K562 (cell line): ENCODE data around the gene TSPAN32. TPM values are rescaled to one million over a fixed set of nuclear protein-coding genes. Genes with fewer than 3 reads are reported as not detected.

Experiments used
- ATAC-seq: fragments of 200-7000 bp; cut with Tn5 transposase; 3 replicates; pipeline ENCODE4 v1.9.1; 2020; ENCODE audit warnings: moderate library complexity
- BruUV-seq: library from RNA; stranded (reverse); fragments of 400-500 nt; replicated peaks from 2 replicates; lab custom pipeline; 2021; lab: Mats Ljungman, UMichigan
- CTCF ChIA-PET: fragments of 300-600 bp; formaldehyde crosslinking; extraction: SDS; loops from one replicate; lab custom pipeline; 2021; ENCODE audit warnings: low intra/inter-chr PET ratio; lab: Yijun Ruan, JAX
- POLR2A ChIA-PET: fragments of 300-600, 350-650 bp; sonication (Branson Sonifier 250); formaldehyde crosslinking; extraction: SDS; loops from one replicate; lab custom pipeline; 2021; ENCODE audit warnings: antibody characterized with exemption, inconsistent platforms; lab: Yijun Ruan, JAX
- DNase-seq, 4 experiments: peaks; one replicate each; pipeline versions ENCODE4 v3.0.0 to v3.0.0-alpha.2; 2011 to 2018; ENCODE audit warnings: low spot score in 3 of 4, mixed read lengths in 3 of 4; ENCODE audit errors: extremely low read depth in 1 of 4
- FAIRE-seq: peaks from 2 replicates; lab custom pipeline; 2011; peaks lifted over from hg19 to GRCh38; lab: Jason Lieb, UNC
- H2AFZ ChIP-seq: 2 replicates; pipeline ENCODE4 v1.6.0; 2011; ENCODE audit warnings: low read depth, low read length, control low read depth, inconsistent platforms
- H3K27ac ChIP-seq: fragments of 200-600 bp; 3 replicates; pipeline ENCODE4 v1.8.0; 2011; ENCODE audit warnings: low read depth, mild to moderate bottlenecking, control low read depth, inconsistent platforms, low read length, moderate library complexity, mixed read lengths; ENCODE audit errors: extremely low read depth
- H3K27me3 ChIP-seq, 2 experiments: fragments of 300-600 bp in 1 of 2; 2 replicates in 1 of 2; 3 replicates in 1 of 2; pipeline versions ENCODE4 v1.6.0 to v1.8.0; 2011; ENCODE audit warnings: inconsistent platforms in 2 of 2, low read length in 2 of 2, mild to moderate bottlenecking in 1 of 2, mixed read lengths in 1 of 2, moderate library complexity in 1 of 2; ENCODE audit not compliant: control insufficient read depth in 2 of 2, insufficient read depth in 2 of 2
- H3K36me3 ChIP-seq: fragments of 300-600 bp; 3 replicates; pipeline ENCODE4 v1.8.0; 2011; ENCODE audit warnings: mild to moderate bottlenecking, low read length, inconsistent platforms; ENCODE audit not compliant: control insufficient read depth, insufficient read depth
- H3K4me1 ChIP-seq, 2 experiments: fragments of 200-600 bp in 1 of 2; replicated peaks in 1 of 2; 2 replicates in 1 of 2; 3 replicates in 1 of 2; pipeline versions ENCODE4 v1.5.1 to v1.8.0; 2011; ENCODE audit warnings: inconsistent platforms in 2 of 2, low read length in 2 of 2, mild to moderate bottlenecking in 1 of 2, mixed read lengths in 1 of 2, moderate library complexity in 1 of 2; ENCODE audit not compliant: control insufficient read depth in 2 of 2, insufficient read depth in 2 of 2
- H3K4me2 ChIP-seq: 2 replicates; pipeline ENCODE4 v1.6.1; 2011; ENCODE audit warnings: low read length, control low read depth, inconsistent platforms, mixed read lengths; ENCODE audit not compliant: insufficient read depth
- H3K4me3 ChIP-seq: fragments of 200-600 bp; sonication (generic), shearing (Covaris generic); 2 replicates; pipeline ENCODE4 v1.5.1; 2016; ENCODE audit warnings: control low read depth, inconsistent platforms
- H3K79me2 ChIP-seq: fragments of 200-600 bp; 3 replicates; pipeline ENCODE4 v1.8.0; 2011; ENCODE audit warnings: low read length, inconsistent platforms; ENCODE audit not compliant: control insufficient read depth, insufficient read depth
- H3K9ac ChIP-seq, 2 experiments: 2 replicates each; pipeline versions ENCODE4 v1.6.0 to v1.6.1; 2011; ENCODE audit warnings: low read depth in 2 of 2, low read length in 2 of 2, control low read depth in 1 of 2, inconsistent platforms in 1 of 2, mild to moderate bottlenecking in 1 of 2, mixed read lengths in 1 of 2; ENCODE audit not compliant: insufficient read depth in 1 of 2
- H3K9me1 ChIP-seq: one replicate; pipeline ENCODE4 v1.6.0; 2011; ENCODE audit warnings: inconsistent platforms, mild to moderate bottlenecking, low read length, moderate library complexity; ENCODE audit not compliant: control insufficient read depth, insufficient read depth
- H3K9me3 ChIP-seq: replicated peaks from 2 replicates; pipeline ENCODE4 v1.5.1; 2011; ENCODE audit warnings: low read depth, low read length, inconsistent platforms; ENCODE audit not compliant: control insufficient read depth, insufficient read depth
- H4K20me1 ChIP-seq: replicated peaks from 2 replicates; pipeline ENCODE4 v1.6.1; 2011; ENCODE audit warnings: low read length, inconsistent platforms, mixed read lengths; ENCODE audit not compliant: control insufficient read depth, insufficient read depth
- GATA2 ChIP-seq: sonication (generic); formaldehyde crosslinking; IDR thresholded peaks from 2 replicates; pipeline ENCODE4 v1.4.0; 2020; ENCODE audit warnings: mild to moderate bottlenecking, missing genetic modification reagents
- ZKSCAN8 ChIP-seq: fragments of 200-800 bp; sonication (Bioruptor generic); IDR thresholded peaks from 2 replicates; pipeline ENCODE4 v1.6.1; 2016; ENCODE audit warnings: missing genetic modification characterization, missing compliant biosample characterization
- ZNF124 ChIP-seq: sonication (generic); formaldehyde crosslinking; IDR thresholded peaks from 2 replicates; pipeline ENCODE4 v1.8.1; 2022; ENCODE audit warnings: missing genetic modification reagents
- ZNF24 ChIP-seq: fragments of 450-650 bp; IDR thresholded peaks from 2 replicates; pipeline ENCODE4 v1.6.1; 2016
- WGBS: fragments of 100-300 bp; shearing (Covaris generic); methylation state at CpG from one replicate; pipeline ENCODE4 v1.1.6; 2016; ENCODE audit warnings: low coverage, mixed read lengths; ENCODE audit not compliant: insufficient coverage; ENCODE audit errors: missing lambda C conversion rate; 5-methylcytosine and 5-hydroxymethylcytosine counted together
- in situ Hi-C: fragments of 300-500 bp; cut with MboI; formaldehyde crosslinking; loops from 4 replicates; pipeline ENCODE4 v1.15.0; 2018; ENCODE audit warnings: inconsistent platforms, mixed read lengths
- intact Hi-C: fragments of 100-400 bp; cut with micrococcal nuclease; formaldehyde crosslinking; loops from 2 replicates; pipeline ENCODE4 v1.14.2; 2022
- polyA plus RNA-seq, 8 experiments: library from polyadenylated mRNA; depleted of rRNA in 4 of 8; stranded (reverse) in 5 of 8; unstranded in 3 of 8; fragments of >200 nt; fragmentation: Nextera tagmentation in 2 of 8; fragmentation: Illumina TruSeq in 1 of 8; extraction: Ambion mirVana in 2 of 8; extraction: Trizol in 1 of 8; gene quantifications; 2 replicates each; pipeline versions ENCODE4 v1.2.1 to v1.2.3, GENCODE V29; 2011 to 2014; ENCODE audit warnings: inconsistent platforms in 1 of 8, missing spikeins in 1 of 8
- total RNA-seq, 7 experiments: library from RNA; depleted of rRNA in 6 of 7; stranded (reverse); fragments of >200 nt in 6 of 7; fragmentation: Illumina TruSeq in 2 of 7; extraction: Trizol in 2 of 7; gene quantifications; 2 replicates each; pipeline versions ENCODE4 v1.2.1 to v1.2.3, GENCODE V29; 2011 to 2021; ENCODE audit warnings: low replicate concordance in 1 of 7

Gene TSPAN32
- total and polyA plus RNA-seq, 9 of the 15 experiments (the other 6 are each of a cell fraction or from before 2014, with no cell fraction given): 0.21 to 7.3 (median 2.6) TPM

GRCh38 chr11:2297623-2298030 is 4.2 kb upstream of the TSPAN32 start:
- in situ Hi-C loops (loop anchor here (5.0 kb wide), 1 partner anchor 95 kb away; no protein-coding TSS in a partner anchor), intact Hi-C loops (no loop called here)
- Histone ChIP-seq H3K4me3 (no peak overlapping the region), H3K9me3 (no peaks in the 10 kb centered on the region), H4K20me1 (no peaks in the 10 kb centered on the region), H3K27ac (no peak overlapping the region), H3K36me3 (no peaks in the 10 kb centered on the region), H3K9ac (no peak overlapping the region), H2AFZ (no peak overlapping the region), H3K27me3 (peaks cover 0 to 13% of the 10 kb centered on the region in 2 experiments; a peak in 2 of 5 replicates), H3K79me2 (peaks cover 3% of the 10 kb centered on the region; the same call in 2 of the 3 replicates), H3K9me1 (no peaks in the 10 kb centered on the region), H3K4me1 (peaks cover 30 to 62% of the 10 kb centered on the region in 2 experiments), H3K4me2 (no peak overlapping the region)
- WGBS: 10% methylated on average over 1 of the region's 1 CpG
- ChIA-PET POLR2A (no interaction called here), CTCF (interaction anchor here (0.5 kb wide), 1 partner anchor 130 kb away, joined by 3 read pairs; no protein-coding TSS in a partner anchor)
- no peak for FAIRE-seq
- TF ChIP-seq ZKSCAN8: peak; percentile 77
- TF ChIP-seq GATA2 (CRISPR knock-in tag): no peak
- peak; percentile 93 for TF ChIP-seq ZNF24
- no peak for ATAC-seq
- BruUV-seq: no TSS peak
- DNase-seq: no peak

- H3K9ac ChIP-seq: no peak overlapping the region
- no TSS peak for BruUV-seq
- H4K20me1 ChIP-seq: no peaks in the 10 kb centered on the region
- no peak for TF ChIP-seq ZNF124 (CRISPR knock-in tag)
- DNase-seq: no peak
- H3K27ac ChIP-seq: no peak overlapping the region
- ATAC-seq: no peak
- H3K79me2 ChIP-seq: peaks cover 8% of the 10 kb centered on the region; the same call in 2 of the 3 replicates
- no peak overlapping the region for H3K4me3 ChIP-seq
- peaks cover 0 to 13% of the 10 kb centered on the region in 2 experiments; a peak in 2 of 5 replicates for H3K27me3 ChIP-seq
- FAIRE-seq: no peak
- H3K9me1 ChIP-seq: no peaks in the 10 kb centered on the region
- no peak overlapping the region for H3K4me2 ChIP-seq
- no peak overlapping the region for H2AFZ ChIP-seq
- H3K36me3 ChIP-seq: no peaks in the 10 kb centered on the region
- H3K4me1 ChIP-seq: peaks cover 35 to 68% of the 10 kb centered on the region in 2 experiments
- WGBS: 46% methylated on average over 14 of the region's 14 CpGs
- intact Hi-C loops (no loop called here), in situ Hi-C loops (loop anchor here (5.0 kb wide), 1 partner anchor 96 kb away; no protein-coding TSS in a partner anchor)
- no peaks in the 10 kb centered on the region for H3K9me3 ChIP-seq
- CTCF ChIA-PET: interaction anchor here (1.3 to 3.2 kb wide), 2 partner anchors 101 to 103 kb away, joined by 9 to 21 read pairs; no protein-coding TSS in a partner anchor
- POLR2A ChIA-PET: no interaction called here
Observed at GRCh38 chr11:2298131-2298794, 3.5 kb upstream of the TSPAN32 start.
